ENCODE data around the gene VWA8.

The VWA8 gene

DNA sequence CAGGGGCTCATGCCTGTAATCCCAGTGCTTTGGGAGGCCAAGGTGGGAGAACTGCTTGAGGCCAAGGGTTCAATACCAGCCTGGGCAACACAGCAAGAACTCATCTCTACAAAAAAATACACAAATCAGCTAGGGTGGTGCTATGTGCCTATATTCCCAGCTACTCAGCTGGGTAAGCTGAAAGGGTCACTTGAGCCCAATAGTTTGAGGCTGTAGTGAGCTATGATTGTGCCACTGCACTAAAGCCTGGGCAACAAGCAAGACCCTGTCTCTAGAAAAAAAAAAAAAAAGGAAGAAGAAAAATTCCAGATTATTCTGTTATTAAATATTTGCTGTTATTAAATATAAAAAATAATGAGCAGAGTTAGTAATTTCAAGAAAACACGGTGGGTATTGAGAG lies 372.5 kb downstream of the VWA8 start:
- H3K27me3 ChIP-seq (replicated peaks; ENCODE audit: insufficient read depth, low read length) = no peaks in the 10 kb centered on the region
- H4K20me1 ChIP-seq (ENCODE audit: insufficient read depth, low read length) = no peaks in the 10 kb centered on the region
- H3K9me3 ChIP-seq (replicated peaks; ENCODE audit: insufficient read depth, low read length) = no peaks in the 10 kb centered on the region
- H3K9ac ChIP-seq (ENCODE audit: low read length) = no peak overlapping the region
- H3F3A ChIP-seq (ENCODE audit: insufficient read depth, low read length) = no peaks in the 10 kb centered on the region
- H3K4me1 ChIP-seq (ENCODE audit: low read length) = no peaks in the 10 kb centered on the region
- no peaks in the 10 kb centered on the region for H3K9me2 ChIP-seq (replicated peaks; ENCODE audit: insufficient read depth, low read length)
- TF ChIP-seq EZH2phosphoT487 (IDR thresholded peaks at IDR 0.05; ENCODE audit: low read length) (no peak), EZH2 (optimal IDR thresholded peaks at IDR 0.05; ENCODE audit: low read depth, low read length) (no peak)
- TF ChIP-seq, protein P1, sequence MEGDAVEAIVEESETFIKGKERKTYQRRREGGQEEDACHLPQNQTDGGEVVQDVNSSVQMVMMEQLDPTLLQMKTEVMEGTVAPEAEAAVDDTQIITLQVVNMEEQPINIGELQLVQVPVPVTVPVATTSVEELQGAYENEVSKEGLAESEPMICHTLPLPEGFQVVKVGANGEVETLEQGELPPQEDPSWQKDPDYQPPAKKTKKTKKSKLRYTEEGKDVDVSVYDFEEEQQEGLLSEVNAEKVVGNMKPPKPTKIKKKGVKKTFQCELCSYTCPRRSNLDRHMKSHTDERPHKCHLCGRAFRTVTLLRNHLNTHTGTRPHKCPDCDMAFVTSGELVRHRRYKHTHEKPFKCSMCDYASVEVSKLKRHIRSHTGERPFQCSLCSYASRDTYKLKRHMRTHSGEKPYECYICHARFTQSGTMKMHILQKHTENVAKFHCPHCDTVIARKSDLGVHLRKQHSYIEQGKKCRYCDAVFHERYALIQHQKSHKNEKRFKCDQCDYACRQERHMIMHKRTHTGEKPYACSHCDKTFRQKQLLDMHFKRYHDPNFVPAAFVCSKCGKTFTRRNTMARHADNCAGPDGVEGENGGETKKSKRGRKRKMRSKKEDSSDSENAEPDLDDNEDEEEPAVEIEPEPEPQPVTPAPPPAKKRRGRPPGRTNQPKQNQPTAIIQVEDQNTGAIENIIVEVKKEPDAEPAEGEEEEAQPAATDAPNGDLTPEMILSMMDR (IDR thresholded peaks at IDR 0.05; ENCODE audit: low read length) = no peak
- no peak overlapping the region for H3K4me3 ChIP-seq (ENCODE audit: low read length)
- no peak overlapping the region for H3K27ac ChIP-seq (ENCODE audit: low read length)
- DNase-seq = no peak
- H3K36me3 ChIP-seq (replicated peaks; ENCODE audit: insufficient read depth, low read length) = no peaks in the 10 kb centered on the region
- H3K4me2 ChIP-seq (ENCODE audit: low read depth, low read length) = no peak overlapping the region
- no peaks in the 10 kb centered on the region for H3K79me2 ChIP-seq (ENCODE audit: low read length)
- H2AFZ ChIP-seq (ENCODE audit: low read length) = no peak overlapping the region

DNA sequence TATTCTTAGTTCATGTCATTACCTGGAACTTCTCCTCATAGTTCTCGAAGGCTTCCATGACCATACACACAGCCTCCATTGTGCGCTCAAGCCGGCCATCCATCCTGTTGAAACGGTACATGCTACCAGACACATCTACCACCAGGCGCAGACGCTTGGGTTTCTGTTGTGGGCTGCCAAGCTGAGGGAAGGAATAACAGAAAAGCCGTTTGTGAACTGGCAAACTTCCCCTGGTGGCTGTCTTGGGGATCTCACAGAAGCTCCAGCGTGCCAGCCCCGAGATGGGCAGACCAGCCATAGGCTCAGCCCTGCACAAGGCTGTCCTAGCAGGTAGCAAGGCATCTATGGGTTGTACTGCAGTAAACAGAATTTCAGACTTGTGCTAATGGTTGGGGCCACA lies 373.4 kb downstream of the VWA8 start:
- Histone ChIP-seq H3K27me3 (replicated peaks; ENCODE audit: insufficient read depth, low read length) (no peaks in the 10 kb centered on the region), H2AFZ (ENCODE audit: low read length) (no peak overlapping the region), H3F3A (ENCODE audit: insufficient read depth, low read length) (no peaks in the 10 kb centered on the region), H4K20me1 (ENCODE audit: insufficient read depth, low read length) (no peaks in the 10 kb centered on the region), H3K79me2 (ENCODE audit: low read length) (no peaks in the 10 kb centered on the region), H3K9me2 (replicated peaks; ENCODE audit: insufficient read depth, low read length) (no peaks in the 10 kb centered on the region), H3K9me3 (replicated peaks; ENCODE audit: insufficient read depth, low read length) (no peaks in the 10 kb centered on the region), H3K4me1 (ENCODE audit: low read length) (no peaks in the 10 kb centered on the region), H3K9ac (ENCODE audit: low read length) (no peak overlapping the region), H3K4me3 (ENCODE audit: low read length) (no peak overlapping the region), H3K4me2 (ENCODE audit: low read depth, low read length) (no peak overlapping the region), H3K36me3 (replicated peaks; ENCODE audit: insufficient read depth, low read length) (no peaks in the 10 kb centered on the region), H3K27ac (ENCODE audit: low read length) (no peak overlapping the region)
- TF ChIP-seq, protein P1 (IDR thresholded peaks at IDR 0.05; ENCODE audit: low read length) = no peak
- TF ChIP-seq EZH2phosphoT487 (IDR thresholded peaks at IDR 0.05; ENCODE audit: low read length) (no peak), EZH2 (optimal IDR thresholded peaks at IDR 0.05; ENCODE audit: low read depth, low read length) (no peak)
- no peak for DNase-seq

DNA sequence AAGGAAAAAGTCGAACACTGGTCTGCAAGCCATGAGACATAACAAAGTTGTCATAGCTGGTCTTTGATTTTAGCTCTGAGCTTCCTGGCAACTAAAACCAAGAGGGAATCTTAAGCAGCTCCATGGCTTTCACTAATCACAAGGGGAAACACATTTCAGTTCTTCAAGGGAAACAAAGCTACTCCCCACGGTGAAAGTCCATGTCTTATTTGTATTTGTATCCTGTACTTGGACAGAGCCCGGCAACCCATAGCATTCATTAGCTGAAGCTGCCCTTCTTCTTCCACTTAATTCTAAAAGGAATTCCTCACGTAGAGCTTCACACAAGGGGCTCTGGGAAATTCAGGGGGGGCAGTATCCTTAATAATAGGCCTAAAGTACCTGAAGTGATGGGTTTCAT lies 374.7 kb downstream of the VWA8 start:
- no peaks in the 10 kb centered on the region for H3K79me2 ChIP-seq (ENCODE audit: low read length)
- no peaks in the 10 kb centered on the region for H3K36me3 ChIP-seq (replicated peaks; ENCODE audit: insufficient read depth, low read length)
- H3K9me2 ChIP-seq (replicated peaks; ENCODE audit: insufficient read depth, low read length) = no peaks in the 10 kb centered on the region
- no peaks in the 10 kb centered on the region for H3K27me3 ChIP-seq (replicated peaks; ENCODE audit: insufficient read depth, low read length)
- no peak overlapping the region for H3K4me3 ChIP-seq (ENCODE audit: low read length)
- no peak overlapping the region for H2AFZ ChIP-seq (ENCODE audit: low read length)
- no peaks in the 10 kb centered on the region for H4K20me1 ChIP-seq (ENCODE audit: insufficient read depth, low read length)
- no peaks in the 10 kb centered on the region for H3K4me1 ChIP-seq (ENCODE audit: low read length)
- DNase-seq = no peak
- no peak overlapping the region for H3K9ac ChIP-seq (ENCODE audit: low read length)
- no peaks in the 10 kb centered on the region for H3F3A ChIP-seq (ENCODE audit: insufficient read depth, low read length)
- TF ChIP-seq EZH2 (optimal IDR thresholded peaks at IDR 0.05; ENCODE audit: low read depth, low read length) = no peak
- TF ChIP-seq, protein P1 (IDR thresholded peaks at IDR 0.05; ENCODE audit: low read length) = no peak
- no peak for TF ChIP-seq EZH2phosphoT487 (IDR thresholded peaks at IDR 0.05; ENCODE audit: low read length)
- H3K27ac ChIP-seq (ENCODE audit: low read length) = no peak overlapping the region
- no peak overlapping the region for H3K4me2 ChIP-seq (ENCODE audit: low read depth, low read length)
- H3K9me3 ChIP-seq (replicated peaks; ENCODE audit: insufficient read depth, low read length) = no peaks in the 10 kb centered on the region
